H1 (cell line): ENCODE results near the gene ELMOD1. TPM values are rescaled to one million over a fixed set of nuclear protein-coding genes. Genes with fewer than 3 reads are reported as not detected.
A peak's percentile ranks its signal among the peaks of the same experiment; 100 is the strongest.

Experiments
- CTCF ChIA-PET: fragments of 300-600 bp; sonication (Branson Sonifier 250); formaldehyde crosslinking; loops from one replicate; lab custom pipeline; 2021; ENCODE audit not compliant: partially characterized antibody; lab: Charles Lee
- POLR2A ChIA-PET: fragments of 300-600 bp; sonication (Branson Sonifier 250); formaldehyde crosslinking; loops from one replicate; lab custom pipeline; 2021; ENCODE audit warnings: inconsistent platforms; ENCODE audit not compliant: partially characterized antibody; lab: Charles Lee
- DNase-seq, 2 experiments: peaks; one replicate each; pipeline versions ENCODE4 v3.0.0 to v3.0.0-alpha.2; 2010 to 2022; ENCODE audit warnings: low spot score in 2 of 2, low read depth in 1 of 2, mixed read lengths in 1 of 2
- FAIRE-seq: peaks from 2 replicates; lab custom pipeline; 2011; peaks lifted over from hg19 to GRCh38; lab: Jason Lieb, UNC
- H2AFZ ChIP-seq: 2 replicates; pipeline ENCODE4 v1.8.1; 2012; ENCODE audit warnings: low read length, inconsistent platforms
- H2AK5ac ChIP-seq: 2 replicates; pipeline ENCODE4 v1.6.1; 2013; ENCODE audit warnings: low read depth, low read length
- H2BK120ac ChIP-seq: replicated peaks from 2 replicates; pipeline ENCODE3; 2013; ENCODE audit warnings: low read depth, low read length, inconsistent platforms
- H2BK12ac ChIP-seq: 2 replicates; pipeline ENCODE4 v1.6.1; 2013; ENCODE audit warnings: low read depth, low read length
- H2BK15ac ChIP-seq: 2 replicates; pipeline ENCODE4 v1.6.1; 2013; ENCODE audit warnings: low read length
- H2BK20ac ChIP-seq: 2 replicates; pipeline ENCODE4 v1.6.1; 2013; ENCODE audit warnings: low read length
- H2BK5ac ChIP-seq: 2 replicates; pipeline ENCODE4 v1.6.1; 2013; ENCODE audit warnings: low read depth, low read length
- H3K14ac ChIP-seq: 2 replicates; pipeline ENCODE4 v1.6.1; 2013; ENCODE audit warnings: inconsistent platforms; ENCODE audit not compliant: insufficient read length
- H3K18ac ChIP-seq: 2 replicates; pipeline ENCODE4 v1.6.1; 2013; ENCODE audit warnings: low read length; ENCODE audit errors: extremely low read depth
- H3K23ac ChIP-seq: 2 replicates; pipeline ENCODE4 v1.6.1; 2013; ENCODE audit warnings: inconsistent platforms; ENCODE audit not compliant: insufficient read length
- H3K23me2 ChIP-seq: 2 replicates; pipeline ENCODE4 v1.6.1; 2013; ENCODE audit warnings: low read depth, low read length
- H3K27ac ChIP-seq: 2 replicates; pipeline ENCODE4 v1.6.1; 2011; ENCODE audit warnings: low read depth, low read length, inconsistent platforms
- H3K27me3 ChIP-seq, 4 experiments: replicated peaks in 1 of 4; 1 replicate in 1 of 4; 2 replicates in 3 of 4; pipeline versions ENCODE4 v1.6.1 to v1.8.1; 2011 to 2013; ENCODE audit warnings: low read length in 3 of 4, mild to moderate bottlenecking in 3 of 4, inconsistent platforms in 2 of 4, mixed read lengths in 2 of 4, moderate library complexity in 1 of 4; ENCODE audit not compliant: control insufficient read depth in 3 of 4, insufficient read depth in 3 of 4; ENCODE audit errors: extremely low read depth in 1 of 4
- H3K36me3 ChIP-seq, 4 experiments: 2 replicates each; pipeline versions ENCODE4 v1.6.1 to v1.8.1; 2011 to 2013; ENCODE audit warnings: mild to moderate bottlenecking in 4 of 4, low read length in 3 of 4, moderate library complexity in 2 of 4, control low read depth in 1 of 4, inconsistent platforms in 1 of 4; ENCODE audit not compliant: insufficient read depth in 4 of 4, control insufficient read depth in 2 of 4
- H3K4ac ChIP-seq: replicated peaks from 2 replicates; pipeline ENCODE3; 2013; ENCODE audit warnings: low read length, low read depth, mixed read lengths, inconsistent platforms; ENCODE audit not compliant: insufficient read length
- H3K4me1 ChIP-seq, 4 experiments: replicated peaks in 1 of 4; 1 replicate in 1 of 4; 2 replicates in 3 of 4; pipeline versions ENCODE4 v1.6.1 to v1.8.1; 2011 to 2013; ENCODE audit warnings: low read length in 3 of 4, inconsistent platforms in 2 of 4, mixed read lengths in 1 of 4; ENCODE audit not compliant: insufficient read depth in 4 of 4, control insufficient read depth in 3 of 4
- H3K4me2 ChIP-seq, 2 experiments: 2 replicates each; pipeline versions ENCODE4 v1.6.1 to v1.8.1; 2011 to 2013; ENCODE audit warnings: low read depth in 2 of 2, low read length in 2 of 2, control low read depth in 1 of 2, inconsistent platforms in 1 of 2, mild to moderate bottlenecking in 1 of 2; ENCODE audit not compliant: insufficient read depth in 1 of 2
- H3K4me3 ChIP-seq, 4 experiments: fragments of 200-600, 300-600 bp in 1 of 4; sonication (generic), shearing (Covaris generic), sonication (Bioruptor Twin) in 1 of 4; 2 replicates each; pipeline versions ENCODE4 v1.5.1 to v1.8.1; 2011 to 2016; ENCODE audit warnings: low read length in 4 of 4, low read depth in 3 of 4, control low read depth in 2 of 4, inconsistent platforms in 2 of 4, mild to moderate bottlenecking in 2 of 4, mixed read lengths in 1 of 4, moderate library complexity in 1 of 4; ENCODE audit not compliant: insufficient read depth in 2 of 4; ENCODE audit errors: extremely low read depth in 1 of 4
- H3K56ac ChIP-seq: replicated peaks from 2 replicates; pipeline ENCODE3; 2013; ENCODE audit warnings: low read depth, mild to moderate bottlenecking, mixed read lengths, low read length, inconsistent platforms; ENCODE audit not compliant: insufficient read length
- H3K79me1 ChIP-seq: 2 replicates; pipeline ENCODE4 v1.6.1; 2013; ENCODE audit warnings: low read depth, low read length, control low read depth
- H3K79me2 ChIP-seq, 2 experiments: 2 replicates each; pipeline versions ENCODE4 v1.6.1 to v1.8.1; 2012 to 2013; ENCODE audit warnings: low read length in 2 of 2, mild to moderate bottlenecking in 2 of 2, inconsistent platforms in 1 of 2; ENCODE audit not compliant: insufficient read depth in 2 of 2, control insufficient read depth in 1 of 2
- H3K9ac ChIP-seq, 4 experiments: replicated peaks in 1 of 4; 1 replicate in 1 of 4; 2 replicates in 3 of 4; pipeline versions ENCODE4 v1.6.1 to v1.8.1; 2011 to 2013; ENCODE audit warnings: low read depth in 3 of 4, low read length in 3 of 4, control low read depth in 2 of 4, mild to moderate bottlenecking in 2 of 4, moderate library complexity in 2 of 4, inconsistent platforms in 1 of 4; ENCODE audit errors: extremely low read depth in 1 of 4
- H3K9me3 ChIP-seq, 2 experiments: 2 replicates each; pipeline versions ENCODE4 v1.6.1 to v1.8.1; 2012 to 2013; ENCODE audit warnings: mild to moderate bottlenecking in 2 of 2, moderate library complexity in 2 of 2, control low read depth in 1 of 2, inconsistent platforms in 1 of 2, low read depth in 1 of 2, low read length in 1 of 2, mixed read lengths in 1 of 2; ENCODE audit not compliant: insufficient read depth in 2 of 2
- H4K20me1 ChIP-seq, 2 experiments: replicated peaks in 1 of 2; 2 replicates each; pipeline versions ENCODE3 to v1.8.1; 2011 to 2013; ENCODE audit warnings: inconsistent platforms in 2 of 2, low read length in 2 of 2, mild to moderate bottlenecking in 1 of 2; ENCODE audit not compliant: insufficient read depth in 2 of 2, control insufficient read depth in 1 of 2
- H4K5ac ChIP-seq: 2 replicates; pipeline ENCODE4 v1.6.1; 2013; ENCODE audit warnings: low read length, low read depth, mixed read lengths, inconsistent platforms; ENCODE audit not compliant: insufficient read length
- H4K8ac ChIP-seq: 2 replicates; pipeline ENCODE4 v1.8.0; 2013; ENCODE audit warnings: mild to moderate bottlenecking, moderate library complexity, low read length, inconsistent platforms; ENCODE audit not compliant: insufficient read depth; ENCODE audit errors: extremely low read depth
- H4K91ac ChIP-seq: replicated peaks from 2 replicates; pipeline ENCODE3; 2013; ENCODE audit warnings: low read length, mixed read lengths, inconsistent platforms; ENCODE audit not compliant: insufficient read length
- FOSL1 ChIP-seq: IDR thresholded peaks from 2 replicates; pipeline ENCODE4 v1.6.1; 2011; ENCODE audit warnings: mild to moderate bottlenecking, low read depth, low read length, moderate library complexity; ENCODE audit not compliant: insufficient read depth
- WGBS, 2 experiments: shearing (Covaris generic) in 1 of 2; methylation state at CpG; one replicate each; pipeline versions ENCODE4 v1.1.6 to v1.1.7; 2013 to 2015; ENCODE audit warnings: low lambda C conversion rate in 2 of 2, mixed read lengths in 2 of 2, inconsistent platforms in 1 of 2, low coverage in 1 of 2, missing lambda C conversion rate in 1 of 2; ENCODE audit not compliant: insufficient replicate concordance in 2 of 2, insufficient coverage in 1 of 2, insufficient read length in 1 of 2; ENCODE audit errors: extremely low coverage in 1 of 2, missing lambda C conversion rate in 1 of 2; 5-methylcytosine and 5-hydroxymethylcytosine counted together
- polyA plus RNA-seq, 7 experiments: library from polyadenylated mRNA; depleted of rRNA in 3 of 7; stranded (reverse) in 5 of 7; unstranded in 2 of 7; fragments of >200 nt in 5 of 7; fragments of 200-250 nt in 2 of 7; gene quantifications; 1 replicate in 5 of 7; 2 replicates in 1 of 7; 4 replicates in 1 of 7; pipeline versions ENCODE4 v1.2.1 to v1.2.3, GENCODE V29; 2011 to 2013; ENCODE audit warnings: missing spikeins in 2 of 7, mixed read lengths in 2 of 7
- total RNA-seq: library from RNA; stranded (reverse); fragmentation: NEBNext Ultra II Directional; extraction: Animal tissue kit (Norgen Biotek cat#: 25700); gene quantifications from 2 replicates; pipeline ENCODE4 v1.2.1, GENCODE V29; 2021

The ELMOD1 gene
- total and polyA plus RNA-seq, 2 of the 8 experiments (the other 6 are each of a cell fraction or from before 2014, with no cell fraction given) = 0.47 to 1.6 TPM

GRCh38 chr11:107564877-107565218 is 26.1 kb upstream of the ELMOD1 start:
- peak overlapping the region; percentile 100 for H2AFZ ChIP-seq
- H2AK5ac ChIP-seq = no peak overlapping the region
- POLR2A ChIA-PET = interaction anchor here (0.6 to 1.5 kb wide), 2 partner anchors 11 to 113 kb away, joined by 3 read pairs; no protein-coding TSS in a partner anchor
- H2BK5ac ChIP-seq = peak overlapping the region; percentile 91; the same call in 1 of the 2 replicates
- WGBS, 2 experiments = 28% methylated on average over 6 of the region's 6 CpGs; no CpG with 5 or more reads in 1 of the 2 experiments
- peaks cover 0 to 6% (median 0%) of the 10 kb centered on the region in 4 experiments; a peak in 3 of 7 replicates for H3K4me1 ChIP-seq
- H3K4me3 ChIP-seq = peak overlapping the region; percentile 88 to 99 (median 94)
- H4K8ac ChIP-seq = peak overlapping the region; percentile 97; the same call in 1 of the 2 replicates
- H3K9me3 ChIP-seq = no peaks in the 10 kb centered on the region
- CTCF ChIA-PET = interaction anchor here (1.1 to 25.0 kb wide), 13 partner anchors 10 to 206 kb away, joined by 3 to 398 read pairs (median 10); partner anchors contain the start of gene ELMOD1
- no peak overlapping the region for H2BK15ac ChIP-seq
- no peak overlapping the region for H3K14ac ChIP-seq
- FAIRE-seq (no peak), DNase-seq (no peak)
- no peak overlapping the region for H3K27ac ChIP-seq
- H3K23ac ChIP-seq = no peak overlapping the region
- H3K18ac ChIP-seq = no peak overlapping the region
- H2BK120ac ChIP-seq = no peak overlapping the region
- TF ChIP-seq FOSL1 = no peak
- H4K20me1 ChIP-seq = no peaks in the 10 kb centered on the region
- H2BK20ac ChIP-seq = no peak overlapping the region
- peaks cover 0 to 40% of the 10 kb centered on the region in 2 experiments; a peak in 1 of 4 replicates for H3K79me2 ChIP-seq
- H3K79me1 ChIP-seq = no peaks in the 10 kb centered on the region
- H3K23me2 ChIP-seq = peaks cover 11% of the 10 kb centered on the region
- H4K91ac ChIP-seq = no peak overlapping the region
- H4K5ac ChIP-seq = no peak overlapping the region
- no peaks in the 10 kb centered on the region for H3K27me3 ChIP-seq
- peak overlapping the region; percentile 70 to 82 for H3K4me2 ChIP-seq
- no peak overlapping the region for H3K56ac ChIP-seq
- H3K4ac ChIP-seq = no peak overlapping the region
- no peak overlapping the region for H2BK12ac ChIP-seq
- H3K9ac ChIP-seq = peak overlapping the region in 3 of 4 experiments; percentile 82 to 92 (median 87); a peak in 5 of 7 replicates
- H3K36me3 ChIP-seq = no peaks in the 10 kb centered on the region; a peak in 1 of 8 replicates
